Hepatocyte (in vitro differentiated cells): Measurements from ENCODE around the gene RAP1GAP. TPM values are rescaled to one million over a fixed set of nuclear protein-coding genes. Genes with fewer than 3 reads are reported as not detected.
"Not testable (repeated sequence)": the region's sequence is repeated elsewhere in the genome, so short reads cannot be mapped to it uniquely, and the experiment has no call there.

ENCODE experiments used
- DNase-seq: peaks from one replicate; pipeline ENCODE4 v3.0.0-alpha.2; 2016; ENCODE audit warnings: low spot score
- H2AFZ ChIP-seq: fragments of 200-600 bp; sonication (generic); 2 replicates; pipeline ENCODE4 v1.6.0; 2016; ENCODE audit warnings: antibody characterized with exemption, mild to moderate bottlenecking
- H3K27ac ChIP-seq: fragments of 200-600 bp; sonication (generic); 2 replicates; pipeline ENCODE4 v1.5.1; 2016; ENCODE audit warnings: mild to moderate bottlenecking
- H3K27me3 ChIP-seq: fragments of 200-600 bp; sonication (generic); 2 replicates; pipeline ENCODE4 v1.6.1; 2016
- H3K36me3 ChIP-seq: fragments of 200-600 bp; sonication (generic); replicated peaks from 2 replicates; pipeline ENCODE4 v1.5.1; 2016; ENCODE audit warnings: low read depth; ENCODE audit not compliant: insufficient read depth
- H3K4me1 ChIP-seq: fragments of 200-600 bp; sonication (generic); 2 replicates; pipeline ENCODE4 v1.5.1; 2016; ENCODE audit warnings: mild to moderate bottlenecking, moderate library complexity; ENCODE audit not compliant: insufficient read depth
- H3K4me2 ChIP-seq: fragments of 200-600 bp; sonication (generic); 2 replicates; pipeline ENCODE4 v1.6.0; 2016
- H3K4me3 ChIP-seq: fragments of 200-600 bp; sonication (generic); 2 replicates; pipeline ENCODE4 v1.5.1; 2016; ENCODE audit warnings: mild to moderate bottlenecking
- H3K79me2 ChIP-seq: fragments of 200-600 bp; sonication (generic); 2 replicates; pipeline ENCODE4 v1.6.0; 2017; ENCODE audit warnings: mild to moderate bottlenecking
- H3K9me2 ChIP-seq: fragments of 200-600 bp; sonication (generic); replicated peaks from 2 replicates; pipeline ENCODE4 v1.6.0; 2017; ENCODE audit warnings: mild to moderate bottlenecking; ENCODE audit not compliant: insufficient read depth
- H3K9me3 ChIP-seq: fragments of 200-600 bp; sonication (generic); 2 replicates; pipeline ENCODE4 v1.5.1; 2016; ENCODE audit warnings: low read depth, mild to moderate bottlenecking
- H4K20me1 ChIP-seq: fragments of 200-600 bp; sonication (generic); 2 replicates; pipeline ENCODE4 v1.6.0; 2016; ENCODE audit warnings: mild to moderate bottlenecking; ENCODE audit not compliant: insufficient read depth, poor library complexity, severe bottlenecking
- CTCF ChIP-seq: fragments of 200-600 bp; sonication (generic); IDR thresholded peaks from 2 replicates; pipeline ENCODE4 v1.5.1; 2016; ENCODE audit warnings: antibody characterized with exemption, mild to moderate bottlenecking; ENCODE audit not compliant: poor library complexity
- EZH2 ChIP-seq: fragments of 200-600 bp; sonication (generic); IDR thresholded peaks from 2 replicates; pipeline ENCODE4 v1.6.1; 2016; ENCODE audit warnings: antibody characterized with exemption, mild to moderate bottlenecking, borderline replicate concordance
- EZH2phosphoT487 ChIP-seq: fragments of 200-600 bp; sonication (generic); IDR thresholded peaks from one replicate; pipeline ENCODE4 v1.6.1; 2018; ENCODE audit warnings: antibody characterized with exemption, mild to moderate bottlenecking, low read depth, moderate library complexity; ENCODE audit not compliant: unreplicated experiment, severe bottlenecking
- WGBS: methylation state at CpG from one replicate; pipeline ENCODE4 v1.1.6; 2016; ENCODE audit warnings: low lambda C conversion rate; ENCODE audit errors: missing lambda C conversion rate; 5-methylcytosine and 5-hydroxymethylcytosine counted together
- polyA plus RNA-seq: library from polyadenylated mRNA; unstranded; fragments of >200 nt; fragmentation: Nextera tagmentation; extraction: Ambion mirVana; gene quantifications from 2 replicates; pipeline ENCODE4 v1.2.1, GENCODE V29; 2016
- total RNA-seq: library from RNA; depleted of rRNA; stranded (reverse); fragments of >200 nt; gene quantifications from 2 replicates; pipeline ENCODE4 v1.2.3, GENCODE V29; 2014

RAP1GAP gene
- total and polyA plus RNA-seq, 2 experiments from 2014 or later: 12.3 to 18.0 TPM

- Histone ChIP-seq H2AFZ (no peak overlapping the region), H3K36me3 (no peaks in the 10 kb centered on the region), H3K9me2 (no peaks in the 10 kb centered on the region), H4K20me1 (no peaks in the 10 kb centered on the region), H3K9me3 (no peaks in the 10 kb centered on the region), H3K27me3 (no peaks in the 10 kb centered on the region), H3K4me2 (no peak overlapping the region), H3K4me1 (no peaks in the 10 kb centered on the region), H3K4me3 (no peak overlapping the region), H3K27ac (no peak overlapping the region), H3K79me2 (no peaks in the 10 kb centered on the region)
- TF ChIP-seq EZH2 (no peak), EZH2phosphoT487 (no peak), CTCF (no peak)
- WGBS: 86% methylated on average over 24 of the region's 24 CpGs
- DNase-seq: no peak
These were observed 101.7 kb downstream of the RAP1GAP start for GRCh38 chr1:21567241-21568005.

GRCh38 chr1:21566361-21566760 lies 102.8 kb downstream of the RAP1GAP start:
- not testable (repeated sequence) for H3K27ac ChIP-seq, H3K4me2 ChIP-seq, H3K36me3 ChIP-seq, H3K79me2 ChIP-seq, H3K4me3 ChIP-seq, H3K9me2 ChIP-seq, H3K9me3 ChIP-seq, H3K27me3 ChIP-seq, H3K4me1 ChIP-seq, DNase-seq, H4K20me1 ChIP-seq, H2AFZ ChIP-seq
- WGBS: 96% methylated on average over 15 of the region's 15 CpGs

GRCh38 chr1:21565285-21565684 lies 103.9 kb downstream of the RAP1GAP start:
- Histone ChIP-seq H3K79me2 (no peaks in the 10 kb centered on the region), H3K4me2 (no peak overlapping the region), H3K27me3 (no peaks in the 10 kb centered on the region), H3K9me2 (no peaks in the 10 kb centered on the region), H3K4me3 (no peak overlapping the region), H3K4me1 (no peaks in the 10 kb centered on the region), H3K36me3 (no peaks in the 10 kb centered on the region), H3K9me3 (no peaks in the 10 kb centered on the region), H4K20me1 (no peaks in the 10 kb centered on the region), H3K27ac (no peak overlapping the region), H2AFZ (no peak overlapping the region)
- TF ChIP-seq CTCF (no peak), EZH2 (no peak), EZH2phosphoT487 (no peak)
- no peak for DNase-seq
- 72% methylated on average over 4 of the region's 8 CpGs for WGBS

- H3K79me2 ChIP-seq: no peaks in the 10 kb centered on the region
- TF ChIP-seq CTCF: no peak
- DNase-seq: no peak
- H3K27ac ChIP-seq: no peak overlapping the region
- H3K27me3 ChIP-seq: no peaks in the 10 kb centered on the region
- 86% methylated on average over 14 of the region's 14 CpGs for WGBS
- H2AFZ ChIP-seq: no peak overlapping the region
- H3K4me3 ChIP-seq: no peak overlapping the region
- no peaks in the 10 kb centered on the region for H3K9me3 ChIP-seq
- no peaks in the 10 kb centered on the region for H3K36me3 ChIP-seq
- H3K9me2 ChIP-seq: no peaks in the 10 kb centered on the region
- H4K20me1 ChIP-seq: no peaks in the 10 kb centered on the region
- H3K4me2 ChIP-seq: no peak overlapping the region
- H3K4me1 ChIP-seq: no peaks in the 10 kb centered on the region
These were observed 104.5 kb downstream of the RAP1GAP start for GRCh38 chr1:21564521-21565095.
